ENCODE data around the gene PTGER4. TPM values are rescaled to one million over a fixed set of nuclear protein-coding genes. Genes with fewer than 3 reads are reported as not detected.

The PTGER4 gene
- total and polyA plus RNA-seq, 7 experiments from 2014 or later, result 38.5 to 422 (median 56.0) TPM

- no peak for ATAC-seq
- Histone ChIP-seq H3K36me3 (ENCODE audit: control insufficient read depth in 2 of 3, insufficient read depth in 3 of 3, low read length in 3 of 3) (peaks cover 0 to under 1% (median 0%) of the 10 kb centered on the region in 3 experiments), H3K27me3 (ENCODE audit: control insufficient read depth in 2 of 2, insufficient read depth in 2 of 2, low read length in 2 of 2) (no peaks in the 10 kb centered on the region), H3K4me3 (ENCODE audit: low read length) (no peak overlapping the region), H3K4me1 (ENCODE audit: control insufficient read depth in 2 of 2, insufficient read depth in 2 of 2, low read length in 2 of 2) (peaks cover 42 to 61% of the 10 kb centered on the region in 2 donors), H3K9me3 (ENCODE audit: control insufficient read depth in 2 of 3, low read length in 3 of 3) (no peaks in the 10 kb centered on the region), H3K27ac (ENCODE audit: low read depth, low read length) (peak overlapping the region; percentile 99)
- intact Hi-C loops (cut with micrococcal nuclease), result loop anchor here (5.0 to 10.0 kb wide), 3 partner anchors 1230 to 1482 kb away; partner anchors contain the start of gene RIMOC1 (in 1 of the 2)
- CTCF ChIA-PET, result no interaction called here
- peaks cover 0 to 12% (median 0%) of the 10 kb centered on the region in 5 donors for H3K36me3 Mint-ChIP-seq
- H3K4me1 Mint-ChIP-seq, result peaks cover 54 to 92% (median 85%) of the 10 kb centered on the region in 7 donors
- POLR2A ChIA-PET, result interaction anchor here (0.9 to 3.5 kb wide), 4 partner anchors 12 to 265 kb away, joined by 3 to 23 read pairs (median 7); no protein-coding TSS in a partner anchor
- no peak for DNase-seq
- peak overlapping the region in 1 of 10 donors; percentile 19 for H3K4me3 Mint-ChIP-seq
- no peaks in the 10 kb centered on the region for H3K27me3 Mint-ChIP-seq
- peak overlapping the region in 7 of 9 donors; percentile 21 to 92 (median 80) for H3K27ac Mint-ChIP-seq
- peaks cover 0 to 1% (median 0%) of the 10 kb centered on the region in 11 donors for H3K9me3 Mint-ChIP-seq
Measured at GRCh38 chr5:40674661-40675235, 5.0 kb upstream of the PTGER4 start.

GRCh38 chr5:40675396-40676133, 4.2 kb upstream of the PTGER4 start:
- H3K36me3 ChIP-seq (ENCODE audit: control insufficient read depth in 2 of 3, insufficient read depth in 3 of 3, low read length in 3 of 3), result peaks cover 0 to 8% (median 0%) of the 10 kb centered on the region in 3 experiments
- peak overlapping the region; percentile 77 to 92 (median 87) for H3K27ac Mint-ChIP-seq
- H3K4me3 ChIP-seq (ENCODE audit: low read length), result no peak overlapping the region
- peaks cover 0 to 12% (median 3%) of the 10 kb centered on the region in 5 donors for H3K36me3 Mint-ChIP-seq
- ATAC-seq (no peak), DNase-seq (peak in 5 of 9 donors; percentile 47 to 65 (median 54))
- peak overlapping the region; percentile 99 for H3K27ac ChIP-seq (ENCODE audit: low read depth, low read length)
- no peaks in the 10 kb centered on the region for H3K27me3 ChIP-seq (ENCODE audit: control insufficient read depth in 2 of 2, insufficient read depth in 2 of 2, low read length in 2 of 2)
- ChIA-PET CTCF (interaction anchor here (0.6 kb wide), 1 partner anchor 1676 kb away, joined by 3 read pairs; no protein-coding TSS in a partner anchor), POLR2A (interaction anchor here (0.6 to 3.5 kb wide), 9 partner anchors 9 to 969 kb away, joined by 3 to 23 read pairs (median 3); no protein-coding TSS in a partner anchor)
- H3K4me3 Mint-ChIP-seq, result peak overlapping the region in 9 of 10 donors; percentile 34 to 61 (median 47)
- no peaks in the 10 kb centered on the region for H3K27me3 Mint-ChIP-seq
- intact Hi-C loops (cut with micrococcal nuclease), result loop anchor here (5.0 to 10.0 kb wide), 3 partner anchors 1229 to 1483 kb away; partner anchors contain the start of gene RIMOC1 (in 1 of the 2)
- peaks cover 49 to 84% (median 77%) of the 10 kb centered on the region in 7 donors for H3K4me1 Mint-ChIP-seq
- H3K9me3 ChIP-seq (ENCODE audit: control insufficient read depth in 2 of 3, low read length in 3 of 3), result no peaks in the 10 kb centered on the region
- H3K4me1 ChIP-seq (ENCODE audit: control insufficient read depth in 2 of 2, insufficient read depth in 2 of 2, low read length in 2 of 2), result peaks cover 38 to 53% of the 10 kb centered on the region in 2 donors
- peaks cover 0 to 1% (median 0%) of the 10 kb centered on the region in 11 donors for H3K9me3 Mint-ChIP-seq

- CTCF ChIA-PET, result interaction anchor here (0.7 to 1.0 kb wide), 2 partner anchors 163 to 240 kb away, joined by 3 to 4 read pairs; no protein-coding TSS in a partner anchor
Measured at GRCh38 chr5:40676613-40677343, 2.9 kb upstream of the PTGER4 start.

GRCh38 chr5:40677456-40677855, 2.3 kb upstream of the PTGER4 start:
- Histone ChIP-seq H3K9me3 (ENCODE audit: control insufficient read depth in 2 of 3, low read length in 3 of 3) (no peaks in the 10 kb centered on the region), H3K4me3 (ENCODE audit: low read length) (no peak overlapping the region), H3K36me3 (ENCODE audit: control insufficient read depth in 2 of 3, insufficient read depth in 3 of 3, low read length in 3 of 3) (peaks cover 0 to 23% (median 0%) of the 10 kb centered on the region in 3 experiments), H3K27me3 (ENCODE audit: control insufficient read depth in 2 of 2, insufficient read depth in 2 of 2, low read length in 2 of 2) (no peaks in the 10 kb centered on the region), H3K27ac (ENCODE audit: low read depth, low read length) (peak overlapping the region; percentile 99), H3K4me1 (ENCODE audit: control insufficient read depth in 2 of 2, insufficient read depth in 2 of 2, low read length in 2 of 2) (peaks cover 36 to 38% of the 10 kb centered on the region in 2 donors)
- ChIA-PET POLR2A (interaction anchor here (0.7 to 3.5 kb wide), 9 partner anchors 8 to 271 kb away, joined by 3 to 23 read pairs (median 4); no protein-coding TSS in a partner anchor), CTCF (interaction anchor here (0.7 to 2.1 kb wide), 4 partner anchors 25 to 1674 kb away, joined by 3 to 6 read pairs (median 4); no protein-coding TSS in a partner anchor)
- peaks cover 9 to 28% (median 15%) of the 10 kb centered on the region in 5 donors for H3K36me3 Mint-ChIP-seq
- no peak for ATAC-seq
- no peak for DNase-seq
- H3K4me3 Mint-ChIP-seq, result peak overlapping the region in 9 of 10 donors; percentile 9 to 61 (median 47)
- peaks cover 0 to 4% (median 0%) of the 10 kb centered on the region in 11 donors for H3K9me3 Mint-ChIP-seq
- no peaks in the 10 kb centered on the region for H3K27me3 Mint-ChIP-seq
- intact Hi-C loops (cut with micrococcal nuclease), result loop anchor here (5.0 to 10.0 kb wide), 3 partner anchors 1227 to 1485 kb away; partner anchors contain the start of gene RIMOC1 (in 1 of the 2)
- H3K27ac Mint-ChIP-seq, result peak overlapping the region; percentile 77 to 92 (median 86)
- peaks cover 44 to 65% (median 60%) of the 10 kb centered on the region in 7 donors for H3K4me1 Mint-ChIP-seq

More at GRCh38 chr5:40676613-40677343, 2.9 kb upstream of the PTGER4 start:
- no peak for DNase-seq
- H3K27me3 Mint-ChIP-seq, result no peaks in the 10 kb centered on the region
- Histone ChIP-seq H3K4me1 (ENCODE audit: control insufficient read depth in 2 of 2, insufficient read depth in 2 of 2, low read length in 2 of 2) (peaks cover 38 to 43% of the 10 kb centered on the region in 2 donors), H3K27ac (ENCODE audit: low read depth, low read length) (peak overlapping the region; percentile 99), H3K36me3 (ENCODE audit: control insufficient read depth in 2 of 3, insufficient read depth in 3 of 3, low read length in 3 of 3) (peaks cover 0 to 19% (median 0%) of the 10 kb centered on the region in 3 experiments), H3K27me3 (ENCODE audit: control insufficient read depth in 2 of 2, insufficient read depth in 2 of 2, low read length in 2 of 2) (no peaks in the 10 kb centered on the region), H3K9me3 (ENCODE audit: control insufficient read depth in 2 of 3, low read length in 3 of 3) (no peaks in the 10 kb centered on the region), H3K4me3 (ENCODE audit: low read length) (no peak overlapping the region)
- POLR2A ChIA-PET, result interaction anchor here (0.7 to 3.5 kb wide), 11 partner anchors 9 to 270 kb away, joined by 3 to 23 read pairs (median 4); no protein-coding TSS in a partner anchor
- intact Hi-C loops (cut with micrococcal nuclease), result loop anchor here (5.0 to 10.0 kb wide), 3 partner anchors 1228 to 1484 kb away; partner anchors contain the start of gene RIMOC1 (in 1 of the 2)
- H3K4me1 Mint-ChIP-seq, result peaks cover 45 to 72% (median 65%) of the 10 kb centered on the region in 7 donors
- ATAC-seq, result no peak
- peaks cover 2 to 24% (median 8%) of the 10 kb centered on the region in 5 donors for H3K36me3 Mint-ChIP-seq
- peak overlapping the region in 8 of 10 donors; percentile 12 to 71 (median 52) for H3K4me3 Mint-ChIP-seq
- peaks cover 0 to 3% (median 0%) of the 10 kb centered on the region in 11 donors for H3K9me3 Mint-ChIP-seq
- H3K27ac Mint-ChIP-seq, result peak overlapping the region; percentile 77 to 92 (median 86)

- H3K4me1 Mint-ChIP-seq, result peaks cover 38 to 63% (median 55%) of the 10 kb centered on the region in 7 donors
- intact Hi-C loops (cut with micrococcal nuclease), result loop anchor here (1.0 to 10.0 kb wide), 11 partner anchors 55 to 1605 kb away; partner anchors contain the start of gene RIMOC1 (in 2 of the 2)
- ChIA-PET POLR2A (interaction anchor here (0.7 to 3.5 kb wide), 7 partner anchors 10 to 271 kb away, joined by 3 to 23 read pairs (median 4); no protein-coding TSS in a partner anchor), CTCF (interaction anchor here (0.7 to 2.1 kb wide), 3 partner anchors 25 to 1675 kb away, joined by 3 to 6 read pairs (median 4); no protein-coding TSS in a partner anchor)
- H3K27ac Mint-ChIP-seq, result peak overlapping the region in 8 of 9 donors; percentile 57 to 96 (median 80)
- Histone ChIP-seq H3K36me3 (ENCODE audit: control insufficient read depth in 2 of 3, insufficient read depth in 3 of 3, low read length in 3 of 3) (peaks cover 0 to 23% (median 0%) of the 10 kb centered on the region in 3 experiments), H3K9me3 (ENCODE audit: control insufficient read depth in 2 of 3, low read length in 3 of 3) (no peaks in the 10 kb centered on the region), H3K27ac (ENCODE audit: low read depth, low read length) (peak overlapping the region; percentile 99), H3K27me3 (ENCODE audit: control insufficient read depth in 2 of 2, insufficient read depth in 2 of 2, low read length in 2 of 2) (no peaks in the 10 kb centered on the region), H3K4me3 (ENCODE audit: low read length) (no peak overlapping the region), H3K4me1 (ENCODE audit: control insufficient read depth in 2 of 2, insufficient read depth in 2 of 2, low read length in 2 of 2) (peaks cover 31 to 38% of the 10 kb centered on the region in 2 donors)
- ATAC-seq (no peak), DNase-seq (peak in 1 of 9 donors; percentile 52)
- H3K4me3 Mint-ChIP-seq, result peak overlapping the region in 9 of 10 donors; percentile 6 to 100 (median 93)
- peaks cover 0 to 4% (median 0%) of the 10 kb centered on the region in 11 donors for H3K9me3 Mint-ChIP-seq
- H3K27me3 Mint-ChIP-seq, result no peaks in the 10 kb centered on the region
- H3K36me3 Mint-ChIP-seq, result peaks cover 9 to 30% (median 15%) of the 10 kb centered on the region in 5 donors
Measured at GRCh38 chr5:40678026-40678425, 1.7 kb upstream of the PTGER4 start.
